ENCODE results near the gene TIMM23. TPM values are rescaled to one million over a fixed set of nuclear protein-coding genes. Genes with fewer than 3 reads are reported as not detected.

Gene TIMM23
- total RNA-seq, 1 donor, result 62.6 TPM

GRCh38 chr10:46012746-46013145 is 40.5 kb downstream of the TIMM23 start:
- Histone ChIP-seq H3K27ac (ENCODE audit: low read depth, low read length) (no peak overlapping the region), H3K4me2 (ENCODE audit: insufficient read depth, low read length) (no peak overlapping the region), H3K4me1 (ENCODE audit: insufficient read depth, low read length) (peaks cover 34% of the 10 kb centered on the region), H3K4me3 (ENCODE audit: insufficient read depth, low read length) (no peak overlapping the region), H3K9me3 (ENCODE audit: low read depth, low read length) (no peaks in the 10 kb centered on the region), H3K27me3 (ENCODE audit: insufficient read depth, low read length) (no peaks in the 10 kb centered on the region), H2AFZ (ENCODE audit: low read length) (no peak overlapping the region), H4K20me1 (ENCODE audit: insufficient read depth, low read length) (peaks cover 22% of the 10 kb centered on the region), H3K79me2 (ENCODE audit: insufficient read depth, low read length) (peaks cover 48% of the 10 kb centered on the region), H3K36me3 (ENCODE audit: insufficient read depth, low read length) (peaks cover 77% of the 10 kb centered on the region)
- DNase-seq (ENCODE audit: insufficient read length, low spot score, missing footprints), result peak; percentile 58
- no peak for TF ChIP-seq CTCF (IDR thresholded peaks at IDR 0.05; ENCODE audit: extremely low read depth, low read depth, low read length)

- H3K4me2 ChIP-seq (ENCODE audit: insufficient read depth, low read length), result no peak overlapping the region
- peaks cover 63% of the 10 kb centered on the region for H3K36me3 ChIP-seq (ENCODE audit: insufficient read depth, low read length)
Measured at GRCh38 chr10:46014206-46014605, 41.9 kb downstream of the TIMM23 start.

GRCh38 chr10:46014683-46015405 is 42.6 kb downstream of the TIMM23 start:
- Histone ChIP-seq H3K4me1 (ENCODE audit: insufficient read depth, low read length) (peaks cover 55% of the 10 kb centered on the region), H3K27ac (ENCODE audit: low read depth, low read length) (peak overlapping the region; percentile 61), H3K79me2 (ENCODE audit: insufficient read depth, low read length) (peaks cover 59% of the 10 kb centered on the region), H3K36me3 (ENCODE audit: insufficient read depth, low read length) (peaks cover 57% of the 10 kb centered on the region), H4K20me1 (ENCODE audit: insufficient read depth, low read length) (peaks cover 21% of the 10 kb centered on the region), H3K4me3 (ENCODE audit: insufficient read depth, low read length) (no peak overlapping the region), H3K4me2 (ENCODE audit: insufficient read depth, low read length) (peak overlapping the region; percentile 47), H2AFZ (ENCODE audit: low read length) (no peak overlapping the region), H3K9me3 (ENCODE audit: low read depth, low read length) (no peaks in the 10 kb centered on the region), H3K27me3 (ENCODE audit: insufficient read depth, low read length) (no peaks in the 10 kb centered on the region)
- DNase-seq (ENCODE audit: insufficient read length, low spot score, missing footprints), result peak; percentile 29
- no peak for TF ChIP-seq CTCF (IDR thresholded peaks at IDR 0.05; ENCODE audit: extremely low read depth, low read depth, low read length)

More at GRCh38 chr10:46014206-46014605, 41.9 kb downstream of the TIMM23 start:
- no peaks in the 10 kb centered on the region for H3K9me3 ChIP-seq (ENCODE audit: low read depth, low read length)
- H3K27ac ChIP-seq (ENCODE audit: low read depth, low read length), result peak overlapping the region; percentile 61
- DNase-seq (ENCODE audit: insufficient read length, low spot score, missing footprints), result no peak
- no peaks in the 10 kb centered on the region for H3K27me3 ChIP-seq (ENCODE audit: insufficient read depth, low read length)
- peaks cover 48% of the 10 kb centered on the region for H3K4me1 ChIP-seq (ENCODE audit: insufficient read depth, low read length)
- no peak for TF ChIP-seq CTCF (IDR thresholded peaks at IDR 0.05; ENCODE audit: extremely low read depth, low read depth, low read length)
- peaks cover 25% of the 10 kb centered on the region for H4K20me1 ChIP-seq (ENCODE audit: insufficient read depth, low read length)
- peaks cover 57% of the 10 kb centered on the region for H3K79me2 ChIP-seq (ENCODE audit: insufficient read depth, low read length)
- H2AFZ ChIP-seq (ENCODE audit: low read length), result no peak overlapping the region
- H3K4me3 ChIP-seq (ENCODE audit: insufficient read depth, low read length), result no peak overlapping the region

- TF ChIP-seq CTCF (IDR thresholded peaks at IDR 0.05; ENCODE audit: extremely low read depth, low read depth, low read length), result no peak
- H3K4me2 ChIP-seq (ENCODE audit: insufficient read depth, low read length), result no peak overlapping the region
- peak overlapping the region; percentile 49 for H3K27ac ChIP-seq (ENCODE audit: low read depth, low read length)
- H3K27me3 ChIP-seq (ENCODE audit: insufficient read depth, low read length), result no peaks in the 10 kb centered on the region
- no peaks in the 10 kb centered on the region for H3K9me3 ChIP-seq (ENCODE audit: low read depth, low read length)
- no peak overlapping the region for H2AFZ ChIP-seq (ENCODE audit: low read length)
- peaks cover 72% of the 10 kb centered on the region for H3K79me2 ChIP-seq (ENCODE audit: insufficient read depth, low read length)
- no peak overlapping the region for H3K4me3 ChIP-seq (ENCODE audit: insufficient read depth, low read length)
- H3K4me1 ChIP-seq (ENCODE audit: insufficient read depth, low read length), result peaks cover 68% of the 10 kb centered on the region
- H3K36me3 ChIP-seq (ENCODE audit: insufficient read depth, low read length), result peaks cover 48% of the 10 kb centered on the region
- DNase-seq (ENCODE audit: insufficient read length, low spot score, missing footprints), result no peak
- H4K20me1 ChIP-seq (ENCODE audit: insufficient read depth, low read length), result peaks cover 33% of the 10 kb centered on the region
Measured at GRCh38 chr10:46016190-46016589, 43.9 kb downstream of the TIMM23 start.

All from osteoblast (primary cell).